ENCODE data around the gene APOBEC3B.
"Not testable (repeated sequence)": the region's sequence is repeated elsewhere in the genome, so short reads cannot be mapped to it uniquely, and the experiment has no call there.

The APOBEC3B gene

GRCh38 chr22:38997518-38997917 lies 15.4 kb downstream of the APOBEC3B start:
- DNase-seq (ENCODE audit: low read depth in 2 of 2), result no peak

- peak; percentile 45 to 67 for DNase-seq (ENCODE audit: low read depth in 2 of 2)
These were observed 21.1 kb downstream of the APOBEC3B start for GRCh38 chr22:39003165-39003638.

- DNase-seq (ENCODE audit: low read depth in 2 of 2), result no peak
These were observed 25.0 kb downstream of the APOBEC3B start for GRCh38 chr22:39007177-39007576.

GRCh38 chr22:39008271-39008850 lies 26.2 kb downstream of the APOBEC3B start:
- DNase-seq (ENCODE audit: low read depth in 2 of 2), result not testable (repeated sequence)

- no peak for DNase-seq (ENCODE audit: low read depth in 2 of 2)
These were observed 28.8 kb downstream of the APOBEC3B start for GRCh38 chr22:39010946-39011345.

- no peak for DNase-seq (ENCODE audit: low read depth in 2 of 2)
These were observed 30.7 kb downstream of the APOBEC3B start for GRCh38 chr22:39012533-39013511.

- DNase-seq (ENCODE audit: low read depth in 2 of 2), result not testable (repeated sequence)
These were observed 31.4 kb downstream of the APOBEC3B start for GRCh38 chr22:39013561-39013941.

GRCh38 chr22:39013942-39014722 lies 32.0 kb downstream of the APOBEC3B start, which contains the start of gene APOBEC3C:
Gene APOBEC3C, plus strand, starts transcription at chr22:39014257. Its CDS starts 106 bp downstream, at chr22:39014363.
- DNase-seq (ENCODE audit: low read depth in 2 of 2), result peak; percentile 63 to 76

GRCh38 chr22:39014723-39015121 lies 32.6 kb downstream of the APOBEC3B start:
- DNase-seq (ENCODE audit: low read depth in 2 of 2), result not testable (repeated sequence)

GRCh38 chr22:39016592-39016991 lies 34.4 kb downstream of the APOBEC3B start:
- DNase-seq (ENCODE audit: low read depth in 2 of 2), result no peak

GRCh38 chr22:39017596-39018365 lies 35.6 kb downstream of the APOBEC3B start:
- DNase-seq (ENCODE audit: low read depth in 2 of 2), result no peak

- DNase-seq (ENCODE audit: low read depth in 2 of 2), result not testable (repeated sequence)
These were observed 38.0 kb downstream of the APOBEC3B start for GRCh38 chr22:39020021-39020651.

- no peak for DNase-seq (ENCODE audit: low read depth in 2 of 2)
These were observed 39.6 kb downstream of the APOBEC3B start for GRCh38 chr22:39021552-39022250.

GRCh38 chr22:39024519-39025308 lies 42.6 kb downstream of the APOBEC3B start:
- DNase-seq (ENCODE audit: low read depth in 2 of 2), result no peak

GRCh38 chr22:39026509-39027150 lies 44.5 kb downstream of the APOBEC3B start:
- no peak for DNase-seq (ENCODE audit: low read depth in 2 of 2)

- DNase-seq (ENCODE audit: low read depth in 2 of 2), result no peak
These were observed 45.6 kb downstream of the APOBEC3B start for GRCh38 chr22:39027717-39028116.

GRCh38 chr22:39028281-39028680 lies 46.1 kb downstream of the APOBEC3B start:
- no peak for DNase-seq (ENCODE audit: low read depth in 2 of 2)

- no peak for DNase-seq (ENCODE audit: low read depth in 2 of 2)
These were observed 47.1 kb downstream of the APOBEC3B start for GRCh38 chr22:39029227-39029626.

GRCh38 chr22:39030705-39031104 lies 48.6 kb downstream of the APOBEC3B start:
- DNase-seq (ENCODE audit: low read depth in 2 of 2), result no peak

All from stimulated activated CD4-positive, alpha-beta T cell treated with anti-CD3 and anti-CD28 coated beads, Interleukin-4, amount 100 ng/mL, for 48 hours (primary cell).